ENCODE measurements around the gene ARHGEF6. TPM values are rescaled to one million over a fixed set of nuclear protein-coding genes. Genes with fewer than 3 reads are reported as not detected.

ARHGEF6 gene
- polyA plus RNA-seq, 1 donor from 2014 or later = 1.8 TPM

GRCh38 chrX:136665258-136665900 lies 115.4 kb downstream of the ARHGEF6 start:
- Histone ChIP-seq H3K4me3 (ENCODE audit: low read length) (no peak overlapping the region), H3K36me3 (ENCODE audit: insufficient read depth, low read length) (no peaks in the 10 kb centered on the region), H3K27ac (ENCODE audit: low read length) (no peak overlapping the region)

GRCh38 chrX:136662976-136663375 lies 117.8 kb downstream of the ARHGEF6 start:
- no peaks in the 10 kb centered on the region for H3K79me2 ChIP-seq (replicated peaks; ENCODE audit: insufficient read depth, low read length)
- TF ChIP-seq CTCF (IDR thresholded peaks at IDR 0.05; ENCODE audit: poor library complexity, severe bottlenecking) = no peak
- no peak for TF ChIP-seq EZH2 (IDR thresholded peaks at IDR 0.05; ENCODE audit: borderline replicate concordance, insufficient read depth, low read length, poor library complexity, severe bottlenecking)
- no peak for TF ChIP-seq POLR2AphosphoS5 (IDR thresholded peaks at IDR 0.05)
- no peak for TF ChIP-seq TAF1 (IDR thresholded peaks at IDR 0.05; ENCODE audit: low read depth)
- no peak for TF ChIP-seq SMC3 (conservative IDR thresholded peaks at IDR 0.05; ENCODE audit: poor library complexity)
- no peak overlapping the region for H3K4me3 ChIP-seq (ENCODE audit: low read length)
- H2AFZ ChIP-seq (ENCODE audit: low read depth, low read length) = no peak overlapping the region
- no peaks in the 10 kb centered on the region for H3K27me3 ChIP-seq (ENCODE audit: insufficient read depth, low read depth, low read length)
- H3K9me3 ChIP-seq (ENCODE audit: low read length) = no peaks in the 10 kb centered on the region
- no peaks in the 10 kb centered on the region for H4K20me1 ChIP-seq (ENCODE audit: insufficient read depth)
- H3K36me3 ChIP-seq (ENCODE audit: insufficient read depth, low read length) = no peaks in the 10 kb centered on the region
- H3K4me2 ChIP-seq (ENCODE audit: low read length) = no peak overlapping the region
- no peak overlapping the region for H3K9ac ChIP-seq (ENCODE audit: low read length)
- H3K9me2 ChIP-seq (ENCODE audit: insufficient read depth, low read length) = no peaks in the 10 kb centered on the region
- no peaks in the 10 kb centered on the region for H3F3A ChIP-seq (ENCODE audit: insufficient read depth, low read length, poor library complexity, severe bottlenecking)
- H3K27ac ChIP-seq (ENCODE audit: low read length) = no peak overlapping the region

More at GRCh38 chrX:136665258-136665900, 115.4 kb downstream of the ARHGEF6 start:
- H4K20me1 ChIP-seq (ENCODE audit: insufficient read depth) = no peaks in the 10 kb centered on the region
- H2AFZ ChIP-seq (ENCODE audit: low read depth, low read length) = no peak overlapping the region
- no peaks in the 10 kb centered on the region for H3K79me2 ChIP-seq (replicated peaks; ENCODE audit: insufficient read depth, low read length)
- H3F3A ChIP-seq (ENCODE audit: insufficient read depth, low read length, poor library complexity, severe bottlenecking) = no peaks in the 10 kb centered on the region
- no peaks in the 10 kb centered on the region for H3K9me3 ChIP-seq (ENCODE audit: low read length)
- no peaks in the 10 kb centered on the region for H3K9me2 ChIP-seq (ENCODE audit: insufficient read depth, low read length)
- TF ChIP-seq TAF1 (IDR thresholded peaks at IDR 0.05; ENCODE audit: low read depth) (no peak), POLR2AphosphoS5 (IDR thresholded peaks at IDR 0.05) (no peak), REST (IDR thresholded peaks at IDR 0.05; ENCODE audit: borderline replicate concordance) (no peak)
- H3K27me3 ChIP-seq (ENCODE audit: insufficient read depth, low read depth, low read length) = no peaks in the 10 kb centered on the region
- no peak overlapping the region for H3K9ac ChIP-seq (ENCODE audit: low read length)
- no peak overlapping the region for H3K4me2 ChIP-seq (ENCODE audit: low read length)

- Histone ChIP-seq H3K79me2 (replicated peaks; ENCODE audit: insufficient read depth, low read length) (no peaks in the 10 kb centered on the region), H3K4me2 (ENCODE audit: low read length) (no peak overlapping the region), H3K9me3 (ENCODE audit: low read length) (no peaks in the 10 kb centered on the region), H4K20me1 (ENCODE audit: insufficient read depth) (no peaks in the 10 kb centered on the region), H3K9ac (ENCODE audit: low read length) (no peak overlapping the region), H3K27ac (ENCODE audit: low read length) (no peak overlapping the region), H3K27me3 (ENCODE audit: insufficient read depth, low read depth, low read length) (no peaks in the 10 kb centered on the region), H3F3A (ENCODE audit: insufficient read depth, low read length, poor library complexity, severe bottlenecking) (no peaks in the 10 kb centered on the region), H3K4me3 (ENCODE audit: low read length) (no peak overlapping the region), H3K36me3 (ENCODE audit: insufficient read depth, low read length) (no peaks in the 10 kb centered on the region), H2AFZ (ENCODE audit: low read depth, low read length) (no peak overlapping the region), H3K9me2 (ENCODE audit: insufficient read depth, low read length) (no peaks in the 10 kb centered on the region)
- no peak for TF ChIP-seq POLR2AphosphoS5 (IDR thresholded peaks at IDR 0.05)
- no peak for TF ChIP-seq EZH2 (IDR thresholded peaks at IDR 0.05; ENCODE audit: borderline replicate concordance, insufficient read depth, low read length, poor library complexity, severe bottlenecking)
- no peak for TF ChIP-seq REST (IDR thresholded peaks at IDR 0.05; ENCODE audit: borderline replicate concordance)
Measured at GRCh38 chrX:136662104-136662503, 118.6 kb downstream of the ARHGEF6 start.
